HepG2 (cell line): ENCODE data around the gene OR1F1. TPM values are rescaled to one million over a fixed set of nuclear protein-coding genes. Genes with fewer than 3 reads are reported as not detected.
"Not testable (repeated sequence)": the region's sequence is repeated elsewhere in the genome, so short reads cannot be mapped to it uniquely, and the experiment has no call there.

Experiments used
- ATAC-seq: fragments of 200-7000 bp; cut with Tn5 transposase; 3 replicates; pipeline ENCODE4 v1.9.1; 2020; ENCODE audit warnings: mild to moderate bottlenecking, moderate library complexity
- BruUV-seq: library from RNA; stranded (reverse); fragments of 400-500 nt; replicated peaks from 2 replicates; lab custom pipeline; 2021; lab: Mats Ljungman, UMichigan
- CTCF ChIA-PET: fragments of 300-600 bp; formaldehyde crosslinking; extraction: SDS; loops from one replicate; lab custom pipeline; 2021; ENCODE audit warnings: low total read pairs, inconsistent platforms, low intra/inter-chr PET ratio; lab: Yijun Ruan, JAX
- POLR2A ChIA-PET: fragments of 350-600 bp; sonication (Branson Sonifier 250); formaldehyde crosslinking; loops from one replicate; lab custom pipeline; 2020; ENCODE audit warnings: antibody characterized with exemption, inconsistent platforms; lab: Yijun Ruan, JAX
- DNase-seq: peaks from one replicate; pipeline ENCODE4 v3.0.0-alpha.2; 2015; ENCODE audit warnings: low spot score
- FAIRE-seq: peaks from 3 replicates; lab custom pipeline; 2011; peaks lifted over from hg19 to GRCh38; lab: Jason Lieb, UNC
- H2AFZ ChIP-seq: one replicate; pipeline ENCODE4 v1.6.1; 2011; ENCODE audit warnings: low read length, inconsistent platforms
- H3K27ac ChIP-seq: fragments of 300-600 bp; 3 replicates; pipeline ENCODE4 v1.8.0; 2011; ENCODE audit warnings: mixed run types, mild to moderate bottlenecking, mixed read lengths, low read length, inconsistent platforms; ENCODE audit not compliant: insufficient read depth; ENCODE audit errors: extremely low read length
- H3K27me3 ChIP-seq, 2 experiments: fragments of 200-600 bp in 1 of 2; 2 replicates in 1 of 2; 3 replicates in 1 of 2; pipeline versions ENCODE4 v1.6.0 to v1.8.0; 2011; ENCODE audit warnings: low read length in 2 of 2, mild to moderate bottlenecking in 2 of 2, moderate library complexity in 2 of 2, inconsistent platforms in 1 of 2; ENCODE audit not compliant: insufficient read depth in 2 of 2, control insufficient read depth in 1 of 2
- H3K36me3 ChIP-seq, 2 experiments: fragments of 200-600 bp in 1 of 2; replicated peaks in 1 of 2; 2 replicates in 1 of 2; 3 replicates in 1 of 2; pipeline versions ENCODE4 v1.5.1 to v1.8.0; 2011; ENCODE audit warnings: low read length in 2 of 2, inconsistent platforms in 1 of 2; ENCODE audit not compliant: insufficient read depth in 2 of 2, control insufficient read depth in 1 of 2
- H3K4me1 ChIP-seq: 2 replicates; pipeline ENCODE4 v1.5.1; 2012; ENCODE audit warnings: low read length, inconsistent platforms; ENCODE audit not compliant: insufficient read depth
- H3K4me2 ChIP-seq: 2 replicates; pipeline ENCODE4 v1.6.0; 2011; ENCODE audit warnings: low read depth, low read length, inconsistent platforms
- H3K4me3 ChIP-seq, 3 experiments: fragments of 200-600 bp in 1 of 3; sonication (generic), shearing (Covaris generic) in 1 of 3; replicated peaks in 1 of 3; 2 replicates each; pipeline ENCODE4 v1.5.1; 2011 to 2016; ENCODE audit warnings: low read length in 3 of 3, inconsistent platforms in 2 of 3, low read depth in 2 of 3, mild to moderate bottlenecking in 2 of 3, control low read depth in 1 of 3, mixed read lengths in 1 of 3; ENCODE audit not compliant: insufficient read depth in 1 of 3
- H3K79me2 ChIP-seq: one replicate; pipeline ENCODE4 v1.6.1; 2011; ENCODE audit warnings: low read length, inconsistent platforms; ENCODE audit not compliant: insufficient read depth
- H3K9ac ChIP-seq: 2 replicates; pipeline ENCODE4 v1.6.0; 2011; ENCODE audit warnings: mild to moderate bottlenecking, low read depth, low read length, inconsistent platforms; ENCODE audit not compliant: insufficient read depth
- H3K9me3 ChIP-seq: 2 replicates; pipeline ENCODE4 v1.5.1; 2012; ENCODE audit warnings: mild to moderate bottlenecking, low read length
- H4K20me1 ChIP-seq: 2 replicates; pipeline ENCODE4 v1.6.0; 2011; ENCODE audit warnings: inconsistent platforms, mild to moderate bottlenecking, low read length, moderate library complexity; ENCODE audit not compliant: insufficient read depth
- ESRRA ChIP-seq: sonication (generic); formaldehyde crosslinking; IDR thresholded peaks from 2 replicates; pipeline ENCODE4 v1.5.1; 2020; ENCODE audit warnings: mild to moderate bottlenecking, low read depth, missing genetic modification reagents
- FOXA1 ChIP-seq, 2 experiments: fragments of 450-650 bp in 1 of 2; sonication (generic) in 1 of 2; formaldehyde crosslinking in 1 of 2; IDR thresholded peaks; 2 replicates each; pipeline versions ENCODE4 v1.4.0 to v1.6.1; 2016 to 2020; ENCODE audit warnings: missing genetic modification reagents in 1 of 2
- HES4 ChIP-seq: sonication (generic); formaldehyde crosslinking; IDR thresholded peaks from 2 replicates; pipeline ENCODE4 v1.9.0; 2021; ENCODE audit warnings: mild to moderate bottlenecking, missing genetic modification reagents, borderline replicate concordance
- JUNB ChIP-seq: sonication (generic); formaldehyde crosslinking; IDR thresholded peaks from 2 replicates; pipeline ENCODE4 v1.8.0; 2022; ENCODE audit warnings: missing genetic modification reagents, mild to moderate bottlenecking, borderline replicate concordance
- KAT8 ChIP-seq: IDR thresholded peaks from 2 replicates; pipeline ENCODE4 v1.6.1; 2016; ENCODE audit warnings: missing genetic modification reagents, missing compliant biosample characterization
- NCOA2 ChIP-seq: sonication (generic); formaldehyde crosslinking; IDR thresholded peaks from 2 replicates; pipeline ENCODE4 v1.8.0; 2022; ENCODE audit warnings: inconsistent platforms
- PRMT3 ChIP-seq: sonication (generic); formaldehyde crosslinking; IDR thresholded peaks from 2 replicates; pipeline ENCODE4 v1.8.1; 2022; ENCODE audit warnings: low read depth, mild to moderate bottlenecking, moderate library complexity, missing genetic modification reagents, borderline replicate concordance
- SAP130 ChIP-seq: IDR thresholded peaks from 2 replicates; pipeline ENCODE4 v1.6.1; 2016; ENCODE audit warnings: low read depth
- SETDB1 ChIP-seq: sonication (generic); formaldehyde crosslinking; IDR thresholded peaks from 2 replicates; pipeline ENCODE4 v1.5.1; 2020; ENCODE audit warnings: missing genetic modification reagents, mild to moderate bottlenecking, borderline replicate concordance
- SNAPC2 ChIP-seq: sonication (generic); formaldehyde crosslinking; IDR thresholded peaks from 2 replicates; pipeline ENCODE4 v1.8.1; 2022; ENCODE audit warnings: mild to moderate bottlenecking, missing genetic modification reagents
- THYN1 ChIP-seq: sonication (generic); formaldehyde crosslinking; IDR thresholded peaks from 2 replicates; pipeline ENCODE4 v1.8.1; 2023; ENCODE audit warnings: low read depth, mild to moderate bottlenecking, moderate library complexity, missing genetic modification reagents, borderline replicate concordance
- ZBTB8A ChIP-seq: sonication (generic); formaldehyde crosslinking; IDR thresholded peaks from 2 replicates; pipeline ENCODE4 v1.4.0; 2020; ENCODE audit warnings: mild to moderate bottlenecking, low read depth, missing genetic modification reagents, borderline replicate concordance
- ZFY ChIP-seq: sonication (generic); formaldehyde crosslinking; IDR thresholded peaks from 2 replicates; pipeline ENCODE4 v1.4.0; 2020; ENCODE audit warnings: missing genetic modification reagents
- ZMAT3 ChIP-seq: sonication (generic); formaldehyde crosslinking; conservative IDR thresholded peaks from 2 replicates; pipeline ENCODE4 v1.7.0; 2021; ENCODE audit warnings: missing genetic modification reagents
- ZNF549 ChIP-seq: sonication (generic); formaldehyde crosslinking; IDR thresholded peaks from 2 replicates; pipeline ENCODE4 v1.5.0; 2020; ENCODE audit warnings: missing genetic modification reagents
- WGBS: methylation state at CpG from one replicate; pipeline ENCODE4 v1.1.6; 2017; ENCODE audit warnings: low lambda C conversion rate; 5-methylcytosine and 5-hydroxymethylcytosine counted together
- in situ Hi-C: cut with HindIII; loops from 2 replicates; pipeline ENCODE4 v1.10.0; 2017; ENCODE audit warnings: low pct_unique_long_range_greater_than_20kb; ENCODE audit not compliant: extremely low pct_ligation_motif_present
- intact Hi-C: fragments of 100-400 bp; cut with micrococcal nuclease; formaldehyde crosslinking; loops from one replicate; pipeline ENCODE4 v1.10.0; 2022; ENCODE audit not compliant: unreplicated experiment
- polyA plus RNA-seq, 8 experiments: library from polyadenylated mRNA; depleted of rRNA in 3 of 8; stranded (reverse) in 7 of 8; unstranded in 1 of 8; fragments of >200 nt; fragmentation: Illumina TruSeq in 4 of 8; extraction: Trizol in 4 of 8; gene quantifications; 2 replicates each; pipeline versions ENCODE4 v1.2.1 to v1.2.3, GENCODE V29; 2011 to 2016; ENCODE audit warnings: low read depth in 4 of 8, missing spikeins in 1 of 8, mixed read lengths in 1 of 8; ENCODE audit not compliant: insufficient read depth in 1 of 8
- total RNA-seq, 5 experiments: library from RNA; depleted of rRNA; stranded (reverse); fragments of >200 nt; fragmentation: Illumina TruSeq; extraction: Trizol; gene quantifications; 2 replicates each; pipeline ENCODE4 v1.2.3, GENCODE V29; 2016; ENCODE audit warnings: low read depth in 1 of 5
- TF ChIP-seq, protein P1 (sequence below): sonication (generic); formaldehyde crosslinking; IDR thresholded peaks from 2 replicates; pipeline ENCODE4 v1.5.0; 2020; ENCODE audit warnings: missing genetic modification reagents, mild to moderate bottlenecking, borderline replicate concordance

Gene OR1F1
- total and polyA plus RNA-seq, 2 of the 13 experiments (the other 11 are each of a cell fraction or from before 2014, with no cell fraction given), result 0.90 TPM; not detected in 1

DNA sequence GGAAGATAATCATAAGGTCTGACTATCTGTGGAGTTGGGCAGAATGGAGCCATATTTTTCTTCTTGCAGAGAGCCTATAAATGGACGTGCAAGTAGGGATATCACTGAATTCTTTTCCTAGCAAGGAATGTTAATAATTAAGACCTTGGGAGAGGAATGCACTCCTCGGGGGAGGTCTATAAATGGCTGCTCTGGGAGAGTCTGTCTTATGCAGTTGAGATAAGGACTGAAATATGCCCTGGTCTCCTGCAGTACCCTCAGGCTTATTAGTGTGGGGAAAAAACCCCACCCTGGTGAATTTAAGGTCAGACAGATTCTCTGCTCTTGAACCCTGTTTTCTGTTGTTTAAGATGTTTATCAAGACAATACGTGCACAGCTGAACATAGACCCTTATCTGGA, 17.9 kb downstream of the OR1F1 start:
- 11% methylated on average over 3 of the region's 3 CpGs for WGBS
- in situ Hi-C loops, POLR2A ChIA-PET, BruUV-seq, ATAC-seq, H3K27me3 ChIP-seq, H3K79me2 ChIP-seq, CTCF ChIA-PET, H3K4me2 ChIP-seq, H2AFZ ChIP-seq, FAIRE-seq, H3K36me3 ChIP-seq, H4K20me1 ChIP-seq, intact Hi-C loops, H3K9me3 ChIP-seq, H3K4me3 ChIP-seq, DNase-seq, H3K27ac ChIP-seq, H3K9ac ChIP-seq: not testable (repeated sequence)
- peaks cover 31% of the 10 kb centered on the region for H3K4me1 ChIP-seq
- peak; percentile 83; the same call in 1 of the 2 replicates for TF ChIP-seq SETDB1 (CRISPR knock-in tag)

DNA sequence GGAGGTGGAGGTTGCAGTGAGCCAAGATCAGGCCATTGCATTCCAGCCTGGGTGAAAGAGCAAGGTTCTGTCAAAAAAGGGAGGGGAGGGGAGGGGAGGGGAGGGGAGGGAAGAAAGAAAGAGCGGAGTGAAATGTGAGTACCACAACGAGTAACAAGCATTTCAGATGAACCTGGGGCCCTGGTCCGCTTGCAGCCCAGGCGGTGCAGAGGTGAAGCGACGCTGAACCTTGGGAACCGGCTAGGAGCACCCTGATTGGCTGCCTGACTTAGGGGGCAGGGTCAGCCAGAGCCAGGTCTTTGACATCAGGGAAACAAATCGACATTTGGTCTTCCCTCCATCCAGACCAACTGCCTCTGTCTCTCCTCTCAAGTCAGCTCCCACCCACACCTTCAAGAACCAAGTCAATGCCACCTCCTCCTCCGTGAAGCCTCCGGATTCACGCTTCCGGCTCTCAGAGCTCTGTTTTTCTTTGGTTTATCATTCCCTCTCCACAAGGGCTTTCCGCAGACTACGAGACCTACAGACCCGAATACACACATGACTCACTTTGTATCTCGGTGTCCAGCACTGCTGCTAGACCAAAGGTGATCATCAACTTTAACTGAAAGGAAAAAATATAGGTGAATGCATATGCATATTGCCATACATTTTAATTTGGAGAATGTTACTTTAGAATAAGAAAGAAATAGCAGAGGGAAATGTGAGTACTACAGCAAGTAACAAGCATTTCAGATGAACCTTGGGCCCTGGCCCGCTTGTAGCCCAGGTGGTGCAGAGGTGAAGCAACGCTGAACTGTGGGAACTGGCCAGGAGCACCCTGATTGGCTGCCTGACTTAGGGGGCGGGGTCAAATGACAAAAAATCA, 19.3 kb downstream of the OR1F1 start:
- in situ Hi-C loops, result no loop called here
- Histone ChIP-seq H4K20me1 (no peaks in the 10 kb centered on the region), H3K9me3 (0 out of 2 replicates have a peak, but pooled peaks cover 7% of the 10 kb centered on the region), H3K36me3 (no peaks in the 10 kb centered on the region), H3K4me3 (peak overlapping the region; percentile 45 to 71 (median 52)), H3K79me2 (no peaks in the 10 kb centered on the region), H3K27me3 (0 out of 5 replicates have a peak, but pooled peaks cover 0 to 2% of the 10 kb centered on the region in 2 experiments), H3K4me2 (peak overlapping the region; percentile 84), H3K9ac (peak overlapping the region; percentile 45), H3K4me1 (peaks cover 31% of the 10 kb centered on the region), H3K27ac (peak overlapping the region; percentile 77), H2AFZ (peak overlapping the region; percentile 85)
- peak; percentile 64 for DNase-seq
- ATAC-seq, result peak; percentile 94
- CTCF ChIA-PET, result no interaction called here
- POLR2A ChIA-PET, result interaction anchor here (0.6 to 2.9 kb wide), 7 partner anchors 9 to 158 kb away, joined by 3 to 11 read pairs (median 4); partner anchors contain the start of gene ZNF200
- intact Hi-C loops, result no loop called here
- WGBS, result under 1% methylated on average over 18 of the region's 19 CpGs
- peak; percentile 54 for FAIRE-seq
- BruUV-seq, result no TSS peak
- TF ChIP-seq THYN1 (CRISPR knock-in tag) (no peak), PRMT3 (no peak), SNAPC2 (CRISPR knock-in tag) (0 out of 2 replicates have a peak, but pooled peaks have one; percentile 35), ESRRA (CRISPR knock-in tag) (no peak), ZFY (peak; percentile 31), JUNB (CRISPR knock-in tag) (no peak), FOXA1 (IDR thresholded peaks at IDR 0.05) (no peak), FOXA1 (CRISPR knock-in tag; IDR thresholded peaks at IDR 0.05) (no peak), KAT8 (CRISPR knock-in tag) (0 out of 2 replicates have a peak, but pooled peaks have one; percentile 15), SAP130 (peak; percentile 65; the same call in 1 of the 2 replicates), ZMAT3 (CRISPR knock-in tag) (no peak), NCOA2 (CRISPR knock-in tag) (no peak), ZNF549 (no peak), ZBTB8A (CRISPR knock-in tag) (no peak), HES4 (no peak)
- TF ChIP-seq, protein P1, sequence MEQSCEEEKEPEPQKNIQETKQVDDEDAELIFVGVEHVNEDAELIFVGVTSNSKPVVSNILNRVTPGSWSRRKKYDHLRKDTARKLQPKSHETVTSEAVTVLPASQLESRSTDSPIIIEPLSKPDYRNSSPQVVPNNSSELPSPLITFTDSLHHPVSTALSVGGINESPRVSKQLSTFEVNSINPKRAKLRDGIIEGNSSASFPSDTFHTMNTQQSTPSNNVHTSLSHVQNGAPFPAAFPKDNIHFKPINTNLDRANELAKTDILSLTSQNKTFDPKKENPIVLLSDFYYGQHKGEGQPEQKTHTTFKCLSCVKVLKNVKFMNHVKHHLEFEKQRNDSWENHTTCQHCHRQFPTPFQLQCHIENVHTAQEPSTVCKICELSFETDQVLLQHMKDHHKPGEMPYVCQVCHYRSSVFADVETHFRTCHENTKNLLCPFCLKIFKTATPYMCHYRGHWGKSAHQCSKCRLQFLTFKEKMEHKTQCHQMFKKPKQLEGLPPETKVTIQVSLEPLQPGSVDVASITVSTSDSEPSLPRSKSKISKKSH (CRISPR knock-in tag), result no peak
